Stimulated activated naive CD8-positive, alpha-beta T cell treated with anti-CD3 and anti-CD28 coated beads, Interleukin-15, Interleukin-2, amounts not matched to agents 100 U/mL and 50 U/mL, for 24 hours (primary cell): ENCODE data around the gene FKBP9.

Experiments used
- ATAC-seq: fragments of 150-1000 bp; cut with Tn5 transposase; one replicate; pipeline ENCODE4 v1.10.0; 2021
- DNase-seq: peaks from one replicate; pipeline ENCODE4 v3.0.0; 2021

The FKBP9 gene

GRCh38 chr7:33009734-33010133 is 52.5 kb downstream of the FKBP9 start:
- no peak for DNase-seq
- no peak for ATAC-seq

DNA sequence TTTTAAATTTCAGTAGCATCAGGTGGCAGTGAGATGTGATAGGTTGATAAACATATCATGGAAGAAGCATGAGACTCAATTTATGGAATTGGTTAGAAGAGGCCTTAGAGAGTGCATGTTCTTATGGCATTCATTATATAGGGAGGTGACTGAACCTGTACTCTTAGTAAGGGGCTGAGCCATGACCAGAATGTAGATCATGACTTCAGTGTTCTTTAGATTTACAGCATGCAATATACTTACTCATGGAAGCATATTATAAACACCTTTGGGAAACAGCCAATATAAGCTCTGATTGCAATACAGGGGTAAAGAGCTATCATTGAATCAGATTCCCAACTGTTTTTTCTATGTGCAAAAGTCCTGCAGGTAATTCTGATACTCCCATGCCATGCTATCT is 55.1 kb downstream of the FKBP9 start:
- no peak for ATAC-seq

DNA sequence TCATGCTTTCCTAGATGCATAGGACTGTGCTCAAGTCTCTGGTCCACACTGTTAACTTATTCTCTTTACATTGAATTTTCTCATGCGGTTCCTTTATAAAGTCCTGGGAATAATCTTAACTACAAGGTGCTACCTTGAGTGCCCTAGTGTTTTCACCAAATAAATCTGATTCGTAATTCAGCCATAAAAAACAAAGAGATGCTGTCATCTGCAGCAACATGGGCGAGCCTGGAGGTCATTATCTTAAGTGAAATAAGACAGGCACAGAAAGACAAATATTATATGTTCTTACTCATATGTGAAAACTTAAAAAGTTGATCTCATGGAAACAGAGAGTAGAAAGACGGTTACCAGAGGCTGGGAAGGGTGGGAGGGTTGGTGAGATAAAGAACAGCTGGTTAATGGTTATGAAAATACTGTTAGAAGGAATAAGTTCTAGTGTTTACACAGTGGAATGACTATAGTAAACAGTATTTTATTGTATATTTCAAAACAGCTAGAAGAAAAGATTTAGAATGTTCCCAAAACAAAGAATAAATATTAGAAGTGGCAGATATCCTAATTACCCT is 67.0 kb downstream of the FKBP9 start:
- DNase-seq, result no peak
- ATAC-seq, result no peak

More for the DNA sequence above, 55.1 kb downstream of the FKBP9 start:
- DNase-seq, result no peak

DNA sequence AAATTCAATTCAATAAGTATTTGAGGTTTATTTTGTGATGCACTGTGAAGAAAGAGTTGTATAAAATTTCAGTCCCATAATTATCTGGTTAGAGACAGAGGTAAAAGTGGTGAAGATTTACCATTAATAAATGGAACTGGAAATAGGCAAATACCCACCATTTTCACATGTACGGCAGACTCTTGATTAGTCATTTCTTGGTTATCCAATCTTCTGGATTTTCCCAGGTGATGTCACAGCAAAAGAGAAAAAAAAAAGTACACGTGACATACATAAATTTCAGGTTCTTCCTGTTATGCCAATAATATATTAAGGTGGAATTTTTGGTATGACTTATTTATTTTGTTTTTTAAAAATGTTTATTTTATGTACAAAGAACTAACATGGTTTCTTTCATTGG is 78.5 kb downstream of the FKBP9 start:
- DNase-seq (no peak), ATAC-seq (no peak)

DNA sequence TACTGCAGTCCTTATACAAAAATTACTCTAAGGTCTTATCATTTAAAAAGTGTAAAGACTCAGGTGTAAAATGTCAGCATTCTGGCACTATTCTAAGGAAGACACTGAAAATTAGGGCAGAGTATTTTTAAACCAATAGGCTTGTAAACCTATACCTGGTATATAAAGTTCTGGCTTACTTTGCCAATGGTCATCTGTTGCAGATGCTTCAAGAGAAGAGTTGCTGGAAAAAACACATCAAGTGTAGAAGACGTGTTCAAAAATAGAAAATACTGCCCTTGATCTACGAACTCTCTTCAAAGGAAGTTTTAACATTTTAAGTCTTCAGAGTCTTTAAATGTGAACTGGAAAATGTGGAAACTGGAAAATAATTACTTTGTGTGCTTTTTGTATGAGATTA is 81.4 kb downstream of the FKBP9 start:
- no peak for ATAC-seq
- DNase-seq, result no peak

DNA sequence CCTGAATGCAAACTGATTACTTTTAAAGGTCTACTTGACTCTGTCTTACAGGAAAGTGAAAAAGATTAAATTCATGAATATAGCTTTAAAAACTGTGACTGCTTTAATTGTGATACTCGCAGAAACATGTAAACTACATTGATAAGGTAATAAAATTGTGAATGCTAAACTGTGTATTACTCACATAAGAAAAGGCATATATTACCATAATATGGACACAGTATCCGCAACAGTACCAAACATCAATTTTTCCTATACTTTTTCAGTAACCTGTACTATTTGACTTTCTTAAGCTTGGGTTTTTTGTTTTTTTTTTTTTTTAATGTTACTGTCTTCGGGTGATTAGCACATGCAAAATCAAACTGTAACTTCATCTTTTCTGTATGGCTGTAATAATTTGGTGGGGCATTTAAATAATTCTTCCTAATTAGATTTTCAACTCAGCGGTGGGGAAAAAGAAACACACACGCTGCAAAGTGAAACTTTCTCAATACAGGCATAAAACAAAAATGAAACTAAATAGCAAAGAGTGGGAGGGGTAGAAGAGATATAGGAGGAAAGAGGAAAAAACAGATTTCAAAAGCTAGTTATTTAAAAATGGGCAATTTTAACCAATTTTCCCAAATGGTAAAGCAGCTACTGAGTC is 82.1 kb downstream of the FKBP9 start:
- DNase-seq (no peak), ATAC-seq (no peak)

- no peak for DNase-seq
- no peak for ATAC-seq
These were observed 82.7 kb downstream of the FKBP9 start for GRCh38 chr7:33039903-33040292.

- DNase-seq (peak; percentile 54), ATAC-seq (peak; percentile 100)
These were observed 83.7 kb downstream of the FKBP9 start for GRCh38 chr7:33040803-33041516.

- ATAC-seq (no peak), DNase-seq (no peak)
These were observed 84.6 kb downstream of the FKBP9 start for GRCh38 chr7:33041631-33042428.

- ATAC-seq (no peak), DNase-seq (no peak)
These were observed 86.5 kb downstream of the FKBP9 start for GRCh38 chr7:33043501-33044400.

GRCh38 chr7:33044401-33044718 is 87.1 kb downstream of the FKBP9 start:
- DNase-seq (no peak), ATAC-seq (no peak)

DNA sequence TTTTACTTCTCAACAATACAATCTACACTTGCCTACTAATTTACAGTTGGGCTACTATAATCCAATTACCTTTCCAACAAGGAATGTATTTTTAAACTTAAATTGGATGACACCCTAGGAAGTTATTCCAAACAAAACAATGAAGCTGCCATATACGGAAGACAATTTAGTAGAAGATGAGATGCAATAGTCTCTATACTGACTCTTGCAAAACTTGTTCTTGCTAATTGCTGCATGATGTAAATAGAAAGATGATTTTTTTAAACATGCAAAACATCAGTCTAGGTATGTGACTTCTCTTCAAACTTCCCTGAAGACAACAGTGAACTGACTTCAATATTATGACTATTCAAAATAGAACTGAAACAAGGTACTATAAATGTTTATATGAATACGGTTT is 87.7 kb downstream of the FKBP9 start:
- DNase-seq (no peak), ATAC-seq (no peak)

GRCh38 chr7:33048257-33048656 is 91.0 kb downstream of the FKBP9 start:
- ATAC-seq, result no peak
- no peak for DNase-seq

DNA sequence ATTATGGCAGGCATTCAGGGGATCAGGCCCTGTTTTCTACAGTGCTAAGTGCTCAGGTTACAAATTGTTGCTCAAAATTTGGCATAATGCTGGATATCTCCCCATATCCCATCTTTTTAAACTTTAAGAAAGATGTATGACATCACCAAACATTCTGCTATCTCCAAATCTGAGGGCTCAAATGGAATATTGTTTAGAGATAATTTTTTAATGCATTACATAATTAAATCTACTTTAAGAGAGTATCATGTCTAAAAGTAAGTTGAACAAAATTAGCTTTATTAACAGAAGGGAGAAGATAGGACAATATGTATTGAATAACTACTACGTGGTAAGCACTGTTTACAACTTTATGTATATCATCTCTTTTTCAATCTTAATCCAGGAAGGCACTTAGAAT is 91.5 kb downstream of the FKBP9 start:
- ATAC-seq (no peak), DNase-seq (no peak)

GRCh38 chr7:33050535-33051318 is 93.5 kb downstream of the FKBP9 start:
- ATAC-seq (no peak), DNase-seq (no peak)

GRCh38 chr7:33053721-33054120 is 96.5 kb downstream of the FKBP9 start:
- no peak for DNase-seq
- no peak for ATAC-seq

DNA sequence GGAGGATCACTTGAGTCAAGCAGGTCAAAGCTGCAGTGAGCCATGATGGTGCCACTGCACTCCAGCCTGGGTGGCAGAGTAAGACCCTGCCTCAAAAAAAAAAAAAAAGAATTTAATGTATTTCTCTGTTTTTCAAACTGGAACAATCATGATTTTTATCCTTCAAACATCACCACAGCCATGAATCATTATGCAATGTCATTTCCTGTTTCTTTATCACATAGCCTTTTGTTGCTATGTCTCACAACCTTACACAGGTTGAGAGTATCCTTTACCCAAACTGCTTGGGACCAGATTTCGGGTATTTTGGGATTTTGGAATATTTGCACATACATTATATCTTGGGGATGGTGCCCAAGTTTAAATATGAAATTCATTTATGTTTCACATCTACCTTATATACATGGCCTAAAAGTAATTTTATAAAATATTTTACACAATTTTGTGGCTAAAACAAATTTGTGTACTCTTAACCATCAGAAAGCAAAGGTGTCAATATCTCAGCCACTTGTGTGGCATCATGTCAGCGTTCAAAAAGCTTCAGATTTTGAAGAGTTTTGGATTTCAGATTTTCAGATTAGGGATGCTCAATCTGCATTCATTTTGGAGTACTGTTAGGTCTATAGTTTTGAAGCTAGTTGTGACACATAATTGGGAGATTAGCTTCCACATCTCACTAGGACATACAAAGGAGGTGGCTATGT is 97.2 kb downstream of the FKBP9 start:
- ATAC-seq, result peak; percentile 80

DNA sequence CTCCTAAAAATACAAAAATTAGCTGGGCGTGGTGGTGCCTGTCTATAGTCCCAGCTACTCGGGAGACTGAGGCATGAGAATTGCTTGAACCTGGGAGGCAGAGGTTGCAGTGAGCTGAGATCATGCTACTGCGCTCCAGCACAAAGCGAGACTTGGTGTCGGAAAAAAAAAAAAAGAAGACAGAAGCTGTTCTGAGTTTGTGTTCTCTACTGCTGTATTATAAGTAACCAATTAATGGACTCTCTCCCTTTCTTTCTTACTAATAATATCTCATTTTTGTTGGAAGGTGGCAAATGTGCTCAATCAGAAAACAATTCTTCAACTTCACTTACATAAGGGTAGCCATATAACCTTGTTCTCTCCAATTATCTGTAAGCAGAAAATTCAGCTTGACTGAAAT is 97.9 kb downstream of the FKBP9 start:
- no peak for ATAC-seq
- no peak for DNase-seq

More for the DNA sequence above, 97.2 kb downstream of the FKBP9 start:
- DNase-seq, result no peak
